ES-I3 (cell line): ENCODE results near the gene LATS1.
"Not testable (repeated sequence)": the region's sequence is repeated elsewhere in the genome, so short reads cannot be mapped to it uniquely, and the experiment has no call there.

Experiments
- H3K36me3 ChIP-seq: 2 replicates; pipeline ENCODE4 v1.6.1; 2013; ENCODE audit warnings: mild to moderate bottlenecking, low read length, control low read depth, moderate library complexity; ENCODE audit not compliant: insufficient read depth
- H3K4me1 ChIP-seq: 2 replicates; pipeline ENCODE4 v1.6.1; 2013; ENCODE audit warnings: mild to moderate bottlenecking, control low read depth, low read length; ENCODE audit not compliant: insufficient read depth
- H3K9ac ChIP-seq: 2 replicates; pipeline ENCODE4 v1.6.1; 2013; ENCODE audit warnings: low read depth, mild to moderate bottlenecking, low read length, moderate library complexity
- H3K9me3 ChIP-seq: 2 replicates; pipeline ENCODE4 v1.6.1; 2013; ENCODE audit warnings: mild to moderate bottlenecking, low read length, moderate library complexity; ENCODE audit not compliant: control insufficient read depth, insufficient read depth

Gene LATS1

DNA sequence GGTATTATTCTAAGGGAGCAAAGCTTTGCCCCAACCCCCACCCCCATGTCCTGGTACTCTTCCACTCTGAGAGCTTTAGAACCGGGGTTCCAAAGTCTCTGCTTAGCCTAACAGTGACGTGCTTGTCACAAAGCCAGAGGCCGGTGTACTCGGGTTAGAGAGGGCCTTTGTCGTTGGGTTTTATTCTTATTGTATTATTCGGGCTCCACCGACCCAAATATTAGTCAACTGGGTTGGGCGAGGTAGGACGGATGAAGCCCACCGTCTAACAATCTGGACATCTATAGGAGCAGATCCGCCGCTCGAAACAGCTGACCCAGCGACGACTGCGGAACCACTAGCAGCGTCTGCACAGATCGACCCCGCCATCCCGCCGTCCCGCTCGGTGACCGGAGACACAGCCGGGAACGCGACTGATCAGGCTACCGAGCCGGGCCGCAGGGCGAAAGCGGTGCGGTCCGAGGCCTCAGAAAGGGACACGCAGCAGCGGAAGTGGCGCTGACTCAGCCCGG is 31.2 kb upstream of the LATS1 start:
- H3K9me3 ChIP-seq, H3K4me1 ChIP-seq, H3K36me3 ChIP-seq: not testable (repeated sequence)
- H3K9ac ChIP-seq, result peak overlapping the region; percentile 99

DNA sequence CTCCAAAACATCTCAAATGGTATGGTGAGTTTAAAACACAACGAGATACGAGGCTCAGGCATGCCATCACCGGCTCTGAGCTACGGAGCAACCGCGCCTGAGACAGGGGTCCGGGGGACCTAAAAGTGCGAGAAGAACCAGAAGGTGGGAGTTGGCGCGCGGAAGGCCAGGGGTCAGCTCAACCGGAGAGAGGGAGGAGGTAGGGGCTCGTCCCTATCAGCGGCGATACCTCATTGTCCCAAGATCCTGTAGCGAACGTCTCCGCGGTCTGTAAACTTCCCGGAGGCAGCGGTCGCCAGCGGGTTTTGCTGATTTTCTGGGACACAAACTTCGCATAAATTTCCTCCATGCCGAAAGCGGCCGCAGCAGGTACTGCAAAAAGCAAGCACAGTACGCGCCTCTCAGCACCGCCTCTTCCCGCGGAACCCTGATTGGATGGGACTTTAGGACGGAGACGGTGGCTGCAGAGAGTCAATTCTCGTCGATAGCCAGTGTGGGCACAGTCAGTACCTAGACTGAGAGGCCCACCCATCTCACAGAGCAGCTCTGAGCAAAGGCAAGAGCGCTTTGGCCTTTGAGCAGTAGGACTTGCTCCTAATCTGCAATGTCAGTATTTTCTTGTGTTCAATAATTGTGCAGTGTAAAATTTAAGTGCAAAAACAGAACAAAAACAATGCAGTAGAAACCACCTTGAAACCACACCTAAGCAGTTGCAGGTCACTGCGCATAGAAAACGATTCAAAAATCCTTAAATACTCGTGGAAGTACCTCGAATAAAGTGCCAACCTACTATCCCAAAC is 28.4 kb upstream of the LATS1 start, which contains the start of gene NUP43:
TSS of gene NUP43 (minus strand) at position 383 of the 800 bp plus-strand sequence. CDS start at position 349, 34 bp downstream.
- Histone ChIP-seq H3K9me3 (no peaks in the 10 kb centered on the region), H3K36me3 (peaks cover 6% of the 10 kb centered on the region), H3K9ac (peak within 1 kb of the TSS; percentile 68), H3K4me1 (no peaks in the 10 kb centered on the region)

DNA sequence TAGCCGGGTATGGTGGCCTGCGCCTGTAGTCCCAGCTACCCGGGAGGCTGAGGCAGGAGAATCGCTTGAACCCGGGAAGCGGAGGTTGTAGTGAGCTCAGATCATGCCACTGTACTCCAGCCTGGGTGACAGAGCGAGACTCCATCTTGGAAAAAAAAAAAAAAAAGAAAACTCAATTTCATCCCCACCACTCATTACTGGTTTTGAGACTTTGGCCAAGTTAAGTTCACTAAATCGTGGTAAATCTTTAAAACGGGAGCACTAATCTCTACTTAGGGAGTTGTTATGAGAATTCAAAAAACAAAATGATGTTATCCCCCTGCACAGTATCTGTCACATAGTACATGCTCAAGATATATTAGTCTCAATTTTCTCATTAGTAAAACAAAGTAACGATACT is 27.4 kb upstream of the LATS1 start:
- Histone ChIP-seq H3K9ac (peak overlapping the region; percentile 68; the same call in 1 of the 2 replicates), H3K36me3 (peaks cover 10% of the 10 kb centered on the region)
- H3K9me3 ChIP-seq, H3K4me1 ChIP-seq: not testable (repeated sequence)

DNA sequence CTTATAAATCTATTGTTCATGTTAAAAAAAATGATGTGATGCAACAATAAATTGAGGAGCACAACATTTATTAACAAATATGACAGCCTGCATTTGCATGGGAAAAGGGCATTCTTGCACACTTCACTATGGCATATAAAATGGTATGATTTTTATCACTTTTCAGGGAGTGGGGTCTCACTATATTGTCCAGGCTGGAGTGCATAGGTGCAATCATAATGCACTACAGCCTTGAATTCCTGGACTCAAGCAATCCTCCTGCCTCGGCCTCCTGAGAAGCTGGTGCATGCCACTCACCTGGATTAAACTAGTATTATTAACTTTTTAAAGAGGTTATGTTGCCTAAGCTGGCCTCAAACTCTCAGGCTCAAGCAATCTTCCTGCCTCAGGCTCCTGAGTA is 17.0 kb upstream of the LATS1 start:
- Histone ChIP-seq H3K9ac (no peak overlapping the region), H3K36me3 (peaks cover 24% of the 10 kb centered on the region), H3K9me3 (no peaks in the 10 kb centered on the region), H3K4me1 (no peaks in the 10 kb centered on the region)

DNA sequence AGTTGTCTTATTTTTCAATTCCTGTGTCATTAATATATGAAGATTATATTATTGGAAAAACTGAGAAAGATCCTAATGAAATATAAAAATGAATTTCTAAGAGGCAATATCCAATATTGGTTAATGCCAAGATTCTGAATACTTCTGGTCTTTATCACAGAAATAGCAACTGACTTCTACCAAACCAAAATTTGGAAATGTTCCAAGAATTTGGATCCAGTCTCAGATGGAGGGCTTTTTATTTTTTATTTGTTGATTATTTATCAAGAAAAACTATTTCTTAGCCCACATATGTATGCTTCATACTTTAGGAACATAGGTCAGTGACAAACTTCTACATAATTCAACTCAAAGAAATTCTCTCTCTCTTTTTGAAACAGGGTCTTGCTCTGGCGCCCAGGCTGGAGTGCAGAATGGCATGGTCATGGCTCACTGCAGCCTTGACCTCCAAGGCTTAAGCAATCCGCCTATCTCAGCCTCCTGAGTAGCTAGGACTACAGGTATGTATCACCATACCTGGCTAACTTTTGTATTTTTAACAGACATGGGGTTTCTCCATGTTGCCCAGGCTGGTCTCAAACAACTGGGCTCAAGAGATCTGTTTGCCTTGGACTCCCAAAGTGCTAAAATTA is 15.3 kb upstream of the LATS1 start:
- H3K9ac ChIP-seq, result no peak overlapping the region
- peaks cover 24% of the 10 kb centered on the region for H3K36me3 ChIP-seq
- H3K9me3 ChIP-seq, result no peaks in the 10 kb centered on the region
- no peaks in the 10 kb centered on the region for H3K4me1 ChIP-seq

DNA sequence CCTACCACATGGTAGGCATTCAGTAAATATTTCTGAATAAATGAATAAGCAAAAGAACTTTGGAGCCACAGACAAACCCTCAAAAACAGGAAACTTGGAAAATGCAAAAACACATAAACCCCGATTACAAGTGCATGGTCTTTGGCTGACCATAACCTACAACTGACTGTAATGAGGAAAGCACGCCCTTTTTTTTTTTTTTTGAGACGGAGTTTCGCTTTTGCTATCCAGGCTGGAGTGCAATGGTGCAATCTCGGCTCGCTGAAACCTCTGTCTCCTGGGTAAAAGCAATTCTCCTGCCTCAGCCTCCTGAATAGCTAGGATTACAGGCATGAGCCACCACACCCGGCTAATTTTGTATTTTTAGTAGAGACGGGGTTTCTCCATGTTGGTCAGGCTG is 11.9 kb upstream of the LATS1 start:
- H3K9me3 ChIP-seq, result no peaks in the 10 kb centered on the region
- H3K9ac ChIP-seq, result no peak overlapping the region
- H3K36me3 ChIP-seq, result peaks cover 11% of the 10 kb centered on the region
- no peaks in the 10 kb centered on the region for H3K4me1 ChIP-seq

DNA sequence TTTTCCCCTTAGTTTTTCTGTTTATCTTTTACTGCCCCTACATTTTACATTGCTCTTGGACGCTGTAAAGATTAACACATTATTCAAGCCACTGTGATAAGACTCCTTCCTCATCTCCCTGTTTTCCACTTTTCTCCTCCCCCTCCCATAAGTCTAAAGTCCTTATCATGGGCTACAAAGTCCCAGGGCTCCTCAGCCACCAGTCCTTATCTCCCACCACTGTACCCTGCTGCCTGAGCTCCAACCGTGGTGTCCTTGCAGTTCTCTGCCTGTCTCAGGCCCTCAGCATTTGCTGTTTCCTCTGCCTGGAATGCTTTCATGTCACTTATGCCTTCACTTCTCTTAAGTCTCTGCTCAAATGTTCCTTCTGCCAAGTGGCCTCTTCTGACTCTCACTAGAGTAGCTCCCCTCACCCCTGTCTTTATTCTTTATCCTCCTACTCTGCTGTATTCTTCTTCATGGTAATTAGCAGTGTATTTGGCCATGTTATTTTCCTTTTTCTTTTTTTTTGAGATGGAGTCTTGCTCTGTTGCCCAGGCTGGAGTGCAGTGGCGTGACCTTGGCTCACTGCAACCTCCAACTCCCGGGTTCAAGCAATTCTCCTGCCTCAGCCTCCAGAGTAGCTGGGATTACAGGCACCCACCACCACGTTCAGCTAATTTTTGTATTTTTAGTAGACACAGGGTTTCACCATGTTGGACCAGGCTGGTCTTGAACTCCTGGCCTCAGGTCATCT is 10.8 kb upstream of the LATS1 start:
- Histone ChIP-seq H3K36me3 (peaks cover 8% of the 10 kb centered on the region), H3K4me1 (no peaks in the 10 kb centered on the region), H3K9me3 (no peaks in the 10 kb centered on the region), H3K9ac (no peak overlapping the region)

DNA sequence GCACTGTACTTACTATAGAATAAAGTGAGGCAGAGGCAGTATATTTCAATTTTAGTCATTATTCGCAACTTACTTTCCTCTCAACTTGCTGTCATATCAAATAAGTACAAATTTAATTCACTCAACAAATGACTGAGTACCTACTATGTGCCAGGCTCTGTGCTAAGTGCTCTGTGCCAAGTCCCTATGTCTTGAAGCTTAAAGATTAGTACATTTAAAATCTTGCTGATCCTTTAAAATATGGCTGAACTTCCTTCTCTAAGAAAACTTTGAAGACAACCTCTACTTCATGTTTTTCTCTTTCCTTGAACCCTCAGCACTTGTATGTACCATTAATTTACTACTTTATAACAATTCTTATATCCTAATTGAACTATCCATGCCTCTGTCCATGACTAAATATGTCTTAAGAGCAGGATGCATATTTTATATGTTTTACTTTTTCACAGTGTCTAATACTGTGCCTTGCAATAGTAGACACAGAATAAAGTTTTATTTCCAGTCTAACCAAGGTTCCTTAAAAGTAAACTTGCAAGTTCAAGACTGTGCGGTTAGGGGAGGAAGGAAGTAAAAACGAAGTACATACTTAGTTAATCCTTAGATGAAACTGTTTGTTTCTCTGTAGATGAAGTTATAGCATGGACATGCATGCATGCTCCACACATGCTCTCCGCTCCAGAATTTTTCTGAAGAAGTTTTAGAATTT is 10.0 kb upstream of the LATS1 start:
- Histone ChIP-seq H3K4me1 (no peaks in the 10 kb centered on the region), H3K9me3 (no peaks in the 10 kb centered on the region), H3K36me3 (peaks cover 4% of the 10 kb centered on the region), H3K9ac (no peak overlapping the region)

DNA sequence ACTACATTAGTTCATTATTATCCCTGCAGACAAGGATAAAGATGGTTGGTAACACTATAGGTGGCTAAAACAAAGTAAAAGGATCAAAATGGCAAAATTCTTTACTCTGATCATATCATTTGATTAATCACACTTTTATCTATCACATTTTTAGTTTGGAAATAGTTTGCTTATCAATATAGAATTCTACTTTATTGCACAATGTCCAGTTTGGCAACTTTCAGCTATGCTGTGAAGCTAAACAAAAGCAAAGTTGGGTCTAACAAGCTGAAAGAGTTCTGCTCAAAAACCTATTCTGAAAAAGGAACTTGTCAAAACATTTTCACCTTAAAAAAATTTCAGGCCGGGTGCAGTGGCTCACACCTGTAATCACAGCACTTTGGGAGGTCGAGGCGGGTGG is 7.9 kb upstream of the LATS1 start:
- Histone ChIP-seq H3K9me3 (no peaks in the 10 kb centered on the region), H3K36me3 (no peaks in the 10 kb centered on the region; the same call in none of the 2 replicates), H3K4me1 (no peaks in the 10 kb centered on the region), H3K9ac (no peak overlapping the region)

DNA sequence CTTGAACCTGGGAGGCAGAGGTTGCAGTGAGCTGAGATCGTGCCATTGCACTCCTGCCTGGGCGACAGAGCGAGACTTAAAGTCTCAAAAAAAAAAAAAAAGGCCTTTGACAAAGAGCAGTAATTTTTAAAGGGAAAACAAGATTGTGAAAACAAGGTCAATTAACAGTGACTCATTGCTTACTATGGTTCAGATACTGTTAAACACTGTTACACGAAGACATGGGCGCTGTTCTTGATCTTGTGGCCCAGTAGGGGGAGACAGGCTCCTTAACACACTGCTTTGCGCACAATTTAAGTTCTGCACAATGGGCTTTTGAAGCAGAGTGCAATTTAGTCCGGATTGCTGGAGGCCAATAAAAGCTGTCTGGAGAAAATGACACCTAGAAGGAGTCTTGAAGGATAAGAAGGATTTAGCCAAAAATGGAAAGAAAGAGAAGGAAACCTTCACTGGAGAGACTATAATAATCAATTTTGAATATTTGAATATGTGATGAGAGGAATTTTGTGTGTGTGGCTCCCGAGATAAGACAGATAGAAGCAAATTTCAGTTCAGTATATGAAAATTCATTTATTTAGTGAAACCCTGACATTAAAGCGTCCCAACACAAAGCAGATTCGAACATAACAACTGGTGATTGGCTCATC is 6.0 kb upstream of the LATS1 start:
- H3K36me3 ChIP-seq, result no peaks in the 10 kb centered on the region; the same call in none of the 2 replicates
- no peak overlapping the region for H3K9ac ChIP-seq
- H3K9me3 ChIP-seq, result no peaks in the 10 kb centered on the region
- H3K4me1 ChIP-seq, result no peaks in the 10 kb centered on the region

DNA sequence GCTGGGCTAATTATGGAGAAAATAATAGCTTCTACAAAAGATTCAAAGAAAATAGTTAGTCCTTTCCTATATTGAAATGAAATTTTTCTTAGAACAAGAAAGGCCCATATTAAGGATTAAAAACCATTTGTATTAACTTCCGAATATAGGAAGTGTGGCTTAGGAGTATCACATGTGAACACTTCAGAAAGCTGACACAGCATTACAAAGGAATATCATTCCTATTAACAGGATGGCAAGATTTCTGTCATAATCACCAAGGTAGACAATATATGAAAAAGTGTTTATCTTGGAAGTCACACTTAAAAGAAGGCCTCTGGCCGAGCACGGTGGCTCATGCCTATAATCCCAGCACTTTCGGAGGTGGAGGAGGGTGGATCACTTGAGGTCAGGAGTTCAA is 5.4 kb upstream of the LATS1 start:
- Histone ChIP-seq H3K9me3 (no peaks in the 10 kb centered on the region), H3K9ac (no peak overlapping the region), H3K36me3 (no peaks in the 10 kb centered on the region; the same call in none of the 2 replicates), H3K4me1 (peaks cover 3% of the 10 kb centered on the region; the same call in 1 of the 2 replicates)

DNA sequence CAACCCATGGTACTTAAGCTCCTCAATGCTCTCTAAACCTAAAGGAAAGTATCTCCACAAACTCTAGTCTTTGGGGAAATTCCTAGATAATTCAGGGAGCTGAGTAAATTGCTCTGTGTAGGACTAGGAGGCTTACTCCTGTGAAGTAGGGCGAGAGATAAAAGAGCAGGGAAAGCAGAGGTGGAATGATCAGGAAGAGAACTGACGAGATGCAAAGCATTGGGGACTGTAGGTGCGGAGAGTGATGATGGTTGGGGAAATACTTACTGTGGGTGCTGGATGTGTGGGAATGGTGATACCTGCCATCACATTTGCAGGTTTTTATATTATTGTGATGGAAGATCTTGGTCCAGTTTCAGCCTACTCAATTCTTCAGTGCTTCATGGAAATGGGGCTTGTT is 1.6 kb upstream of the LATS1 start:
- H3K9ac ChIP-seq, result no peak overlapping the region
- peaks cover 3% of the 10 kb centered on the region; the same call in 1 of the 2 replicates for H3K4me1 ChIP-seq
- H3K36me3 ChIP-seq, result no peaks in the 10 kb centered on the region

DNA sequence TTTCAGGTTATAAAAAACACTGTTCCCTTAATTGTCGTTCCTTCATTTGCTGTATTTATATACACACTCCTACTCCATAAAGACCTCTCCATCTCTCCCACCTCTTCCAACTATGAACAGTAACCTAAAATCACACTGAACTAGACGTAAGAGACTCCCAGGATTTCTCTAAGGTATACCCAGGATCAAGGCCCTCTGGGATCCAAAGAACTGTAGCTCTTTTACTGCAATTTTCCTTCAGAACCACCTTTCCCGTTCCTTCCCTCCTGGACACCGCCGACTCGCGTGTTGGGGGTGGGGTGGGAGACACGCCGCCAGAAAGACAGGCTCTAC is 680 bp downstream of the LATS1 start:
- no peaks in the 10 kb centered on the region for H3K36me3 ChIP-seq
- H3K9ac ChIP-seq, result peak overlapping the region; percentile 84
- H3K9me3 ChIP-seq, result no peaks in the 10 kb centered on the region
- H3K4me1 ChIP-seq, result peaks cover 3% of the 10 kb centered on the region; the same call in 1 of the 2 replicates

More for the DNA sequence above, 1.6 kb upstream of the LATS1 start:
- no peaks in the 10 kb centered on the region for H3K9me3 ChIP-seq
